ENCODE results near the gene SLC5A3. TPM values are rescaled to one million over a fixed set of nuclear protein-coding genes. Genes with fewer than 3 reads are reported as not detected.

SLC5A3 gene
- polyA plus RNA-seq = 1 to 10 TPM in 2 of 3 donors, under 1 TPM in 1; 0.81 to 2.8 (median 1.9) TPM

- peak within 1 kb of the TSS; percentile 88 to 93 (median 92) for H3K4me3 Mint-ChIP-seq
- H3K4me1 Mint-ChIP-seq = peaks cover 44 to 51% of the 10 kb centered on the region in 2 donors
- H3K27me3 Mint-ChIP-seq (ENCODE audit: low read depth in 3 of 3) = peaks cover 8 to 18% (median 16%) of the 10 kb centered on the region in 3 donors
- peak; percentile 73 to 76 (median 75) for DNase-seq
- H3K36me3 Mint-ChIP-seq = peaks cover 0 to 9% (median 0%) of the 10 kb centered on the region in 3 donors
- H3K27ac Mint-ChIP-seq = peak within 1 kb of the TSS; percentile 81 to 94 (median 89)
- H3K9me3 Mint-ChIP-seq = no peaks in the 10 kb centered on the region
Observed at GRCh38 chr21:34073032-34073748, at the start of gene SLC5A3, which contains the start of gene MRPS6. TSS of gene SLC5A3 (plus strand) at chr21:34073578. CDS start at chr21:34095199, 21,621 bp downstream. TSS of gene MRPS6 (plus strand) at chr21:34073578. CDS start at chr21:34073701, 123 bp downstream.

GRCh38 chr21:34023691-34024373, 49.5 kb upstream of the SLC5A3 start:
- H3K4me3 Mint-ChIP-seq = no peak overlapping the region
- no peaks in the 10 kb centered on the region for H3K36me3 Mint-ChIP-seq
- peaks cover 0 to 2% (median 0%) of the 10 kb centered on the region in 3 donors for H3K27me3 Mint-ChIP-seq (ENCODE audit: low read depth in 3 of 3)
- H3K27ac Mint-ChIP-seq = no peak overlapping the region
- peak; percentile 45 to 51 (median 49) for DNase-seq
- no peaks in the 10 kb centered on the region for H3K9me3 Mint-ChIP-seq
- no peaks in the 10 kb centered on the region for H3K4me1 Mint-ChIP-seq

- Mint-ChIP-seq H3K27ac (no peak overlapping the region), H3K27me3 (ENCODE audit: low read depth in 3 of 3) (peaks cover 0 to 2% (median 0%) of the 10 kb centered on the region in 3 donors), H3K9me3 (no peaks in the 10 kb centered on the region), H3K4me3 (no peak overlapping the region), H3K36me3 (no peaks in the 10 kb centered on the region), H3K4me1 (no peaks in the 10 kb centered on the region)
- DNase-seq = peak; percentile 23 to 32 (median 29)
Observed at GRCh38 chr21:34024374-34024693, 49.0 kb upstream of the SLC5A3 start.

GRCh38 chr21:34027721-34028461, 45.5 kb upstream of the SLC5A3 start:
- no peak overlapping the region for H3K4me3 Mint-ChIP-seq
- H3K4me1 Mint-ChIP-seq = peaks cover 17 to 27% of the 10 kb centered on the region in 2 donors
- no peak for DNase-seq
- no peaks in the 10 kb centered on the region for H3K9me3 Mint-ChIP-seq
- no peaks in the 10 kb centered on the region for H3K36me3 Mint-ChIP-seq
- peaks cover 0 to 4% (median 3%) of the 10 kb centered on the region in 3 donors for H3K27me3 Mint-ChIP-seq (ENCODE audit: low read depth in 3 of 3)
- peak overlapping the region in 2 of 6 donors; percentile 35 to 54 for H3K27ac Mint-ChIP-seq

GRCh38 chr21:34029743-34030528, 43.4 kb upstream of the SLC5A3 start:
- Mint-ChIP-seq H3K27ac (peak overlapping the region in 3 of 6 donors; percentile 54 to 64 (median 57)), H3K27me3 (ENCODE audit: low read depth in 3 of 3) (peaks cover 0 to 4% (median 3%) of the 10 kb centered on the region in 3 donors), H3K4me3 (peak overlapping the region; percentile 11 to 69 (median 51)), H3K9me3 (no peaks in the 10 kb centered on the region), H3K36me3 (no peaks in the 10 kb centered on the region), H3K4me1 (peaks cover 19 to 30% of the 10 kb centered on the region in 2 donors)
- DNase-seq = peak; percentile 25 to 39 (median 38)

GRCh38 chr21:34031835-34032370, 41.5 kb upstream of the SLC5A3 start:
- Mint-ChIP-seq H3K9me3 (no peaks in the 10 kb centered on the region), H3K27ac (no peak overlapping the region), H3K27me3 (ENCODE audit: low read depth in 3 of 3) (peaks cover 3 to 4% (median 3%) of the 10 kb centered on the region in 3 donors), H3K4me1 (peaks cover 19 to 30% of the 10 kb centered on the region in 2 donors), H3K4me3 (no peak overlapping the region), H3K36me3 (peaks cover 0 to 5% (median 0%) of the 10 kb centered on the region in 3 donors)
- DNase-seq = no peak

GRCh38 chr21:34034369-34035014, 38.9 kb upstream of the SLC5A3 start:
- peaks cover 0 to 11% (median 0%) of the 10 kb centered on the region in 3 donors for H3K36me3 Mint-ChIP-seq
- peaks cover 19 to 30% of the 10 kb centered on the region in 2 donors for H3K4me1 Mint-ChIP-seq
- no peaks in the 10 kb centered on the region for H3K9me3 Mint-ChIP-seq
- peaks cover 3 to 4% (median 3%) of the 10 kb centered on the region in 3 donors for H3K27me3 Mint-ChIP-seq (ENCODE audit: low read depth in 3 of 3)
- H3K27ac Mint-ChIP-seq = no peak overlapping the region
- H3K4me3 Mint-ChIP-seq = no peak overlapping the region
- no peak for DNase-seq

- peak overlapping the region in 3 of 6 donors; percentile 8 to 60 (median 18) for H3K27ac Mint-ChIP-seq
- H3K9me3 Mint-ChIP-seq = no peaks in the 10 kb centered on the region
- no peak for DNase-seq
- H3K4me1 Mint-ChIP-seq = peaks cover 15 to 21% of the 10 kb centered on the region in 2 donors
- peaks cover 0 to 11% (median 0%) of the 10 kb centered on the region in 3 donors for H3K36me3 Mint-ChIP-seq
- H3K27me3 Mint-ChIP-seq (ENCODE audit: low read depth in 3 of 3) = peaks cover 0 to 3% (median 0%) of the 10 kb centered on the region in 3 donors
- H3K4me3 Mint-ChIP-seq = no peak overlapping the region
Observed at GRCh38 chr21:34035619-34036354, 37.6 kb upstream of the SLC5A3 start.

- Mint-ChIP-seq H3K27ac (no peak overlapping the region), H3K4me3 (no peak overlapping the region), H3K27me3 (ENCODE audit: low read depth in 3 of 3) (peaks cover 0 to 3% (median 0%) of the 10 kb centered on the region in 3 donors), H3K4me1 (peaks cover 9 to 10% of the 10 kb centered on the region in 2 donors), H3K36me3 (peaks cover 0 to 11% (median 0%) of the 10 kb centered on the region in 3 donors), H3K9me3 (no peaks in the 10 kb centered on the region)
- DNase-seq = no peak
Observed at GRCh38 chr21:34037009-34037795, 36.2 kb upstream of the SLC5A3 start.

GRCh38 chr21:34039678-34040382, 33.5 kb upstream of the SLC5A3 start:
- Mint-ChIP-seq H3K4me3 (no peak overlapping the region), H3K27me3 (ENCODE audit: low read depth in 3 of 3) (peaks cover 0 to 3% (median 0%) of the 10 kb centered on the region in 3 donors), H3K4me1 (no peaks in the 10 kb centered on the region), H3K9me3 (no peaks in the 10 kb centered on the region), H3K27ac (no peak overlapping the region), H3K36me3 (peaks cover 0 to 11% (median 0%) of the 10 kb centered on the region in 3 donors)
- no peak for DNase-seq

- Mint-ChIP-seq H3K4me3 (no peak overlapping the region), H3K36me3 (peaks cover 0 to 5% (median 0%) of the 10 kb centered on the region in 3 donors), H3K9me3 (no peaks in the 10 kb centered on the region), H3K4me1 (peaks cover 13% of the 10 kb centered on the region in 2 donors), H3K27me3 (ENCODE audit: low read depth in 3 of 3) (no peaks in the 10 kb centered on the region), H3K27ac (no peak overlapping the region)
- DNase-seq = no peak
Observed at GRCh38 chr21:34042735-34043134, 30.6 kb upstream of the SLC5A3 start.

Data from immature natural killer cell (primary cell).